H1 (cell line): Measurements from ENCODE around the gene GMIP. TPM values are rescaled to one million over a fixed set of nuclear protein-coding genes. Genes with fewer than 3 reads are reported as not detected.

Experiments
- CTCF ChIA-PET: fragments of 300-600 bp; sonication (Branson Sonifier 250); formaldehyde crosslinking; loops from one replicate; lab custom pipeline; 2021; ENCODE audit not compliant: partially characterized antibody; lab: Charles Lee
- POLR2A ChIA-PET: fragments of 300-600 bp; sonication (Branson Sonifier 250); formaldehyde crosslinking; loops from one replicate; lab custom pipeline; 2021; ENCODE audit warnings: inconsistent platforms; ENCODE audit not compliant: partially characterized antibody; lab: Charles Lee
- DNase-seq, 2 experiments: peaks; one replicate each; pipeline versions ENCODE4 v3.0.0 to v3.0.0-alpha.2; 2010 to 2022; ENCODE audit warnings: low spot score in 2 of 2, low read depth in 1 of 2, mixed read lengths in 1 of 2
- FAIRE-seq: peaks from 2 replicates; lab custom pipeline; 2011; peaks lifted over from hg19 to GRCh38; lab: Jason Lieb, UNC
- H2AFZ ChIP-seq: 2 replicates; pipeline ENCODE4 v1.8.1; 2012; ENCODE audit warnings: low read length, inconsistent platforms
- H2AK5ac ChIP-seq: 2 replicates; pipeline ENCODE4 v1.6.1; 2013; ENCODE audit warnings: low read depth, low read length
- H2BK120ac ChIP-seq: replicated peaks from 2 replicates; pipeline ENCODE3; 2013; ENCODE audit warnings: low read depth, low read length, inconsistent platforms
- H2BK12ac ChIP-seq: 2 replicates; pipeline ENCODE4 v1.6.1; 2013; ENCODE audit warnings: low read depth, low read length
- H2BK15ac ChIP-seq: 2 replicates; pipeline ENCODE4 v1.6.1; 2013; ENCODE audit warnings: low read length
- H2BK20ac ChIP-seq: 2 replicates; pipeline ENCODE4 v1.6.1; 2013; ENCODE audit warnings: low read length
- H2BK5ac ChIP-seq: 2 replicates; pipeline ENCODE4 v1.6.1; 2013; ENCODE audit warnings: low read depth, low read length
- H3K14ac ChIP-seq: 2 replicates; pipeline ENCODE4 v1.6.1; 2013; ENCODE audit warnings: inconsistent platforms; ENCODE audit not compliant: insufficient read length
- H3K18ac ChIP-seq: 2 replicates; pipeline ENCODE4 v1.6.1; 2013; ENCODE audit warnings: low read length; ENCODE audit errors: extremely low read depth
- H3K23ac ChIP-seq: 2 replicates; pipeline ENCODE4 v1.6.1; 2013; ENCODE audit warnings: inconsistent platforms; ENCODE audit not compliant: insufficient read length
- H3K23me2 ChIP-seq: 2 replicates; pipeline ENCODE4 v1.6.1; 2013; ENCODE audit warnings: low read depth, low read length
- H3K27ac ChIP-seq: 2 replicates; pipeline ENCODE4 v1.6.1; 2011; ENCODE audit warnings: low read depth, low read length, inconsistent platforms
- H3K27me3 ChIP-seq, 4 experiments: replicated peaks in 1 of 4; 1 replicate in 1 of 4; 2 replicates in 3 of 4; pipeline versions ENCODE4 v1.6.1 to v1.8.1; 2011 to 2013; ENCODE audit warnings: low read length in 3 of 4, mild to moderate bottlenecking in 3 of 4, inconsistent platforms in 2 of 4, mixed read lengths in 2 of 4, moderate library complexity in 1 of 4; ENCODE audit not compliant: control insufficient read depth in 3 of 4, insufficient read depth in 3 of 4; ENCODE audit errors: extremely low read depth in 1 of 4
- H3K36me3 ChIP-seq, 4 experiments: 2 replicates each; pipeline versions ENCODE4 v1.6.1 to v1.8.1; 2011 to 2013; ENCODE audit warnings: mild to moderate bottlenecking in 4 of 4, low read length in 3 of 4, moderate library complexity in 2 of 4, control low read depth in 1 of 4, inconsistent platforms in 1 of 4; ENCODE audit not compliant: insufficient read depth in 4 of 4, control insufficient read depth in 2 of 4
- H3K4ac ChIP-seq: replicated peaks from 2 replicates; pipeline ENCODE3; 2013; ENCODE audit warnings: low read length, low read depth, mixed read lengths, inconsistent platforms; ENCODE audit not compliant: insufficient read length
- H3K4me1 ChIP-seq, 4 experiments: replicated peaks in 1 of 4; 1 replicate in 1 of 4; 2 replicates in 3 of 4; pipeline versions ENCODE4 v1.6.1 to v1.8.1; 2011 to 2013; ENCODE audit warnings: low read length in 3 of 4, inconsistent platforms in 2 of 4, mixed read lengths in 1 of 4; ENCODE audit not compliant: insufficient read depth in 4 of 4, control insufficient read depth in 3 of 4
- H3K4me2 ChIP-seq, 2 experiments: 2 replicates each; pipeline versions ENCODE4 v1.6.1 to v1.8.1; 2011 to 2013; ENCODE audit warnings: low read depth in 2 of 2, low read length in 2 of 2, control low read depth in 1 of 2, inconsistent platforms in 1 of 2, mild to moderate bottlenecking in 1 of 2; ENCODE audit not compliant: insufficient read depth in 1 of 2
- H3K4me3 ChIP-seq, 4 experiments: fragments of 200-600, 300-600 bp in 1 of 4; sonication (generic), shearing (Covaris generic), sonication (Bioruptor Twin) in 1 of 4; 2 replicates each; pipeline versions ENCODE4 v1.5.1 to v1.8.1; 2011 to 2016; ENCODE audit warnings: low read length in 4 of 4, low read depth in 3 of 4, control low read depth in 2 of 4, inconsistent platforms in 2 of 4, mild to moderate bottlenecking in 2 of 4, mixed read lengths in 1 of 4, moderate library complexity in 1 of 4; ENCODE audit not compliant: insufficient read depth in 2 of 4; ENCODE audit errors: extremely low read depth in 1 of 4
- H3K56ac ChIP-seq: replicated peaks from 2 replicates; pipeline ENCODE3; 2013; ENCODE audit warnings: low read depth, mild to moderate bottlenecking, mixed read lengths, low read length, inconsistent platforms; ENCODE audit not compliant: insufficient read length
- H3K79me1 ChIP-seq: 2 replicates; pipeline ENCODE4 v1.6.1; 2013; ENCODE audit warnings: low read depth, low read length, control low read depth
- H3K79me2 ChIP-seq, 2 experiments: 2 replicates each; pipeline versions ENCODE4 v1.6.1 to v1.8.1; 2012 to 2013; ENCODE audit warnings: low read length in 2 of 2, mild to moderate bottlenecking in 2 of 2, inconsistent platforms in 1 of 2; ENCODE audit not compliant: insufficient read depth in 2 of 2, control insufficient read depth in 1 of 2
- H3K9ac ChIP-seq, 4 experiments: replicated peaks in 1 of 4; 1 replicate in 1 of 4; 2 replicates in 3 of 4; pipeline versions ENCODE4 v1.6.1 to v1.8.1; 2011 to 2013; ENCODE audit warnings: low read depth in 3 of 4, low read length in 3 of 4, control low read depth in 2 of 4, mild to moderate bottlenecking in 2 of 4, moderate library complexity in 2 of 4, inconsistent platforms in 1 of 4; ENCODE audit errors: extremely low read depth in 1 of 4
- H3K9me3 ChIP-seq, 2 experiments: 2 replicates each; pipeline versions ENCODE4 v1.6.1 to v1.8.1; 2012 to 2013; ENCODE audit warnings: mild to moderate bottlenecking in 2 of 2, moderate library complexity in 2 of 2, control low read depth in 1 of 2, inconsistent platforms in 1 of 2, low read depth in 1 of 2, low read length in 1 of 2, mixed read lengths in 1 of 2; ENCODE audit not compliant: insufficient read depth in 2 of 2
- H4K20me1 ChIP-seq, 2 experiments: replicated peaks in 1 of 2; 2 replicates each; pipeline versions ENCODE3 to v1.8.1; 2011 to 2013; ENCODE audit warnings: inconsistent platforms in 2 of 2, low read length in 2 of 2, mild to moderate bottlenecking in 1 of 2; ENCODE audit not compliant: insufficient read depth in 2 of 2, control insufficient read depth in 1 of 2
- H4K5ac ChIP-seq: 2 replicates; pipeline ENCODE4 v1.6.1; 2013; ENCODE audit warnings: low read length, low read depth, mixed read lengths, inconsistent platforms; ENCODE audit not compliant: insufficient read length
- H4K8ac ChIP-seq: 2 replicates; pipeline ENCODE4 v1.8.0; 2013; ENCODE audit warnings: mild to moderate bottlenecking, moderate library complexity, low read length, inconsistent platforms; ENCODE audit not compliant: insufficient read depth; ENCODE audit errors: extremely low read depth
- H4K91ac ChIP-seq: replicated peaks from 2 replicates; pipeline ENCODE3; 2013; ENCODE audit warnings: low read length, mixed read lengths, inconsistent platforms; ENCODE audit not compliant: insufficient read length
- CBX5 ChIP-seq: fragments of 300-800, 300-1000 bp; sonication (generic); IDR thresholded peaks from 2 replicates; pipeline ENCODE4 v1.7.1; 2016; ENCODE audit warnings: antibody characterized with exemption, low read length, low read depth
- GABPA ChIP-seq: IDR thresholded peaks from 2 replicates; pipeline ENCODE4 v1.6.1; 2011; ENCODE audit warnings: mild to moderate bottlenecking, low read length, moderate library complexity, borderline replicate concordance; ENCODE audit not compliant: insufficient read depth
- GTF2F1 ChIP-seq: IDR thresholded peaks from 2 replicates; pipeline ENCODE4 v1.6.1; 2012; ENCODE audit warnings: low read depth, low read length, improper control_type of control experiment, borderline replicate concordance
- KDM4A ChIP-seq: IDR thresholded peaks from one replicate; pipeline ENCODE4 v1.7.1; 2012; ENCODE audit warnings: low read depth, mild to moderate bottlenecking, moderate library complexity, low read length, inconsistent platforms; ENCODE audit not compliant: severe bottlenecking
- POU5F1 ChIP-seq: IDR thresholded peaks from 2 replicates; pipeline ENCODE4 v1.6.1; 2011; ENCODE audit warnings: low read depth, mild to moderate bottlenecking, low read length, moderate library complexity
- RNF2 ChIP-seq: fragments of 200-900, 300-1000 bp; sonication (generic); IDR thresholded peaks from 2 replicates; pipeline ENCODE4 v1.7.1; 2016; ENCODE audit warnings: borderline replicate concordance, low read depth, mild to moderate bottlenecking, antibody characterized with exemption, low read length; ENCODE audit not compliant: poor library complexity, severe bottlenecking; ENCODE audit errors: missing control alignments
- SIX5 ChIP-seq: IDR thresholded peaks from 2 replicates; pipeline ENCODE4 v1.6.1; 2011; ENCODE audit warnings: mild to moderate bottlenecking, low read depth, low read length
- TCF12 ChIP-seq: IDR thresholded peaks from 2 replicates; pipeline ENCODE4 v1.6.1; 2011; ENCODE audit warnings: low read depth, mild to moderate bottlenecking, low read length
- TEAD4 ChIP-seq: IDR thresholded peaks from 2 replicates; pipeline ENCODE4 v1.6.1; 2012; ENCODE audit warnings: low read depth, low read length, inconsistent platforms, mixed read lengths
- WGBS, 2 experiments: shearing (Covaris generic) in 1 of 2; methylation state at CpG; one replicate each; pipeline versions ENCODE4 v1.1.6 to v1.1.7; 2013 to 2015; ENCODE audit warnings: low lambda C conversion rate in 2 of 2, mixed read lengths in 2 of 2, inconsistent platforms in 1 of 2, low coverage in 1 of 2, missing lambda C conversion rate in 1 of 2; ENCODE audit not compliant: insufficient replicate concordance in 2 of 2, insufficient coverage in 1 of 2, insufficient read length in 1 of 2; ENCODE audit errors: extremely low coverage in 1 of 2, missing lambda C conversion rate in 1 of 2; 5-methylcytosine and 5-hydroxymethylcytosine counted together
- polyA plus RNA-seq, 7 experiments: library from polyadenylated mRNA; depleted of rRNA in 3 of 7; stranded (reverse) in 5 of 7; unstranded in 2 of 7; fragments of >200 nt in 5 of 7; fragments of 200-250 nt in 2 of 7; gene quantifications; 1 replicate in 5 of 7; 2 replicates in 1 of 7; 4 replicates in 1 of 7; pipeline versions ENCODE4 v1.2.1 to v1.2.3, GENCODE V29; 2011 to 2013; ENCODE audit warnings: missing spikeins in 2 of 7, mixed read lengths in 2 of 7
- total RNA-seq: library from RNA; stranded (reverse); fragmentation: NEBNext Ultra II Directional; extraction: Animal tissue kit (Norgen Biotek cat#: 25700); gene quantifications from 2 replicates; pipeline ENCODE4 v1.2.1, GENCODE V29; 2021

The GMIP gene
- total and polyA plus RNA-seq, 2 of the 8 experiments (the other 6 are each of a cell fraction or from before 2014, with no cell fraction given), result 5.7 to 18.1 TPM

DNA sequence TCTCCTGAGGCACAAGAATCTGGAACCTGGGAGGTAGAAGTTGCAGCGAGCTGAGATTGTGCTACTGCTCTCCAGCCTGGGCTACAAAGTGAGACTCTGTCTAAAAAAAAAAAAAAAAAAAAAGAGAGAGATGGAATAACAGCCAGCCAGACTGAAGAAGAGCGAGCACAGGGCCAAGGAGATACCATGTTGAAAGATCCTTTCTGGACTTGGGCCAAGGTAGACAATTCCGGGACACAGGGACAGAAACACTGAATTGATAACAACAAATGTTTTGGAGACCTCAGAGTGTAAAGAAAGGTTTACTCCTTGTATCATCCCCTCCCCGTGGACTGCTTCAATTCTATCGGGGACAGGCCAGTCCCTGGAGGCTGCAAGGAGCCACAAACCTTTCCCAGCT lies 20.1 kb downstream of the GMIP start:
- Histone ChIP-seq H4K20me1 (peaks cover 3 to 14% of the 10 kb centered on the region in 2 experiments), H3K4me2 (no peak overlapping the region), H2BK120ac (no peak overlapping the region), H3K4me3 (no peak overlapping the region), H3K27me3 (no peaks in the 10 kb centered on the region; a peak in 1 of 7 replicates), H4K8ac (no peak overlapping the region; the same call in 1 of the 2 replicates), H3K23ac (no peak overlapping the region), H3K18ac (no peak overlapping the region), H4K91ac (no peak overlapping the region), H3K4ac (no peak overlapping the region), H4K5ac (no peak overlapping the region), H3K79me1 (peaks cover 8% of the 10 kb centered on the region), H2AFZ (no peak overlapping the region), H3K4me1 (peaks cover 0 to 11% (median 8%) of the 10 kb centered on the region in 4 experiments; a peak in 5 of 7 replicates), H2BK12ac (no peak overlapping the region), H3K14ac (no peak overlapping the region), H3K9ac (no peak overlapping the region), H2AK5ac (no peak overlapping the region), H2BK5ac (no peak overlapping the region), H3K79me2 (peaks cover 0 to 18% of the 10 kb centered on the region in 2 experiments; a peak in 3 of 4 replicates), H3K56ac (no peak overlapping the region), H3K36me3 (peaks cover 6 to 10% (median 8%) of the 10 kb centered on the region in 4 experiments; a peak in 7 of 8 replicates), H3K23me2 (peaks cover 10% of the 10 kb centered on the region), H2BK15ac (no peak overlapping the region), H3K9me3 (no peaks in the 10 kb centered on the region), H3K27ac (no peak overlapping the region), H2BK20ac (no peak overlapping the region)
- DNase-seq (no peak), FAIRE-seq (no peak)
- ChIA-PET POLR2A (interaction anchor here (0.9 kb wide), 1 partner anchor 21 kb away, joined by 3 read pairs; no protein-coding TSS in a partner anchor), CTCF (interaction anchor here (1.0 to 2.1 kb wide), 4 partner anchors 36 to 91 kb away, joined by 3 to 9 read pairs (median 4); no protein-coding TSS in a partner anchor)
- TF ChIP-seq GABPA (no peak), SIX5 (no peak), POU5F1 (no peak), TEAD4 (no peak), CBX5 (no peak), KDM4A (no peak), GTF2F1 (no peak), TCF12 (no peak), RNF2 (no peak)
- WGBS, 2 experiments, result 90% methylated on average over 5 of the region's 5 CpGs; no CpG with 5 or more reads in 1 of the 2 experiments
